Neuronal stem cell (in vitro differentiated cells): ENCODE measurements around the gene BRSK2.

Experiments
- DNase-seq: peaks from one replicate; pipeline ENCODE4 v3.0.0-alpha.2; 2013; ENCODE audit warnings: low spot score
- H2AFZ ChIP-seq: one replicate; pipeline ENCODE4 v1.6.1; 2013; ENCODE audit warnings: mild to moderate bottlenecking, low read length, inconsistent platforms
- H2AK5ac ChIP-seq: 2 replicates; pipeline ENCODE4 v1.6.1; 2013; ENCODE audit warnings: low read depth, mild to moderate bottlenecking, inconsistent platforms, low read length, moderate library complexity, mixed read lengths
- H2BK120ac ChIP-seq: 2 replicates; pipeline ENCODE4 v1.6.1; 2013; ENCODE audit warnings: low read depth, mild to moderate bottlenecking, inconsistent platforms, low read length, moderate library complexity, mixed read lengths
- H2BK12ac ChIP-seq: one replicate; pipeline ENCODE4 v1.6.1; 2013; ENCODE audit warnings: low read length, inconsistent platforms
- H2BK15ac ChIP-seq: 2 replicates; pipeline ENCODE4 v1.6.1; 2013; ENCODE audit warnings: mild to moderate bottlenecking, low read length, inconsistent platforms, mixed read lengths
- H2BK5ac ChIP-seq: one replicate; pipeline ENCODE4 v1.6.1; 2013; ENCODE audit warnings: inconsistent platforms, mild to moderate bottlenecking, low read length, moderate library complexity
- H3K14ac ChIP-seq: one replicate; pipeline ENCODE4 v1.6.1; 2013; ENCODE audit warnings: low read length, inconsistent platforms
- H3K18ac ChIP-seq: 2 replicates; pipeline ENCODE4 v1.6.1; 2013; ENCODE audit warnings: low read length, inconsistent platforms
- H3K23ac ChIP-seq: 2 replicates; pipeline ENCODE4 v1.6.1; 2013; ENCODE audit warnings: low read depth, mild to moderate bottlenecking, mixed read lengths, low read length, inconsistent platforms; ENCODE audit not compliant: poor library complexity
- H3K27ac ChIP-seq: replicated peaks from 3 replicates; pipeline ENCODE4 v1.5.1; 2013; ENCODE audit warnings: low read length, inconsistent platforms
- H3K27me3 ChIP-seq, 3 experiments: 2 replicates each; pipeline ENCODE4 v1.6.1; 2013; ENCODE audit warnings: low read length in 3 of 3, mild to moderate bottlenecking in 2 of 3, inconsistent platforms in 1 of 3, low read depth in 1 of 3, mixed read lengths in 1 of 3, moderate library complexity in 1 of 3; ENCODE audit not compliant: control insufficient read depth in 3 of 3, insufficient read depth in 3 of 3
- H3K36me3 ChIP-seq, 2 donors: replicated peaks in 1 of 2; 2 replicates each; pipeline ENCODE4 v1.6.1; 2013; ENCODE audit warnings: low read length in 2 of 2; ENCODE audit not compliant: control insufficient read depth in 2 of 2, insufficient read depth in 2 of 2
- H3K4ac ChIP-seq: 2 replicates; pipeline ENCODE4 v1.6.1; 2013; ENCODE audit warnings: inconsistent platforms, mild to moderate bottlenecking, low read length, moderate library complexity
- H3K4me1 ChIP-seq, 2 donors: 1 replicate in 1 of 2; 2 replicates in 1 of 2; pipeline ENCODE4 v1.6.1; 2013; ENCODE audit warnings: low read length in 2 of 2, low read depth in 1 of 2; ENCODE audit not compliant: control insufficient read depth in 2 of 2, insufficient read depth in 1 of 2
- H3K4me2 ChIP-seq: one replicate; pipeline ENCODE4 v1.6.1; 2013; ENCODE audit warnings: mild to moderate bottlenecking, low read length, inconsistent platforms; ENCODE audit not compliant: insufficient read depth, poor library complexity, severe bottlenecking
- H3K4me3 ChIP-seq, 2 donors: 2 replicates each; pipeline ENCODE4 v1.5.1; 2013; ENCODE audit warnings: low read length in 2 of 2, mild to moderate bottlenecking in 2 of 2, inconsistent platforms in 1 of 2, moderate library complexity in 1 of 2
- H3K79me1 ChIP-seq: one replicate; pipeline ENCODE4 v1.6.1; 2013; ENCODE audit warnings: low read depth, mild to moderate bottlenecking, inconsistent platforms, low read length, moderate library complexity
- H3K9ac ChIP-seq: one replicate; pipeline ENCODE4 v1.6.1; 2013; ENCODE audit warnings: mild to moderate bottlenecking, low read depth, low read length, inconsistent platforms; ENCODE audit not compliant: poor library complexity
- H3K9me3 ChIP-seq, 2 donors: replicated peaks in 1 of 2; 2 replicates each; pipeline versions ENCODE3 to v1.6.1; 2013; ENCODE audit warnings: low read length in 2 of 2, mild to moderate bottlenecking in 2 of 2, inconsistent platforms in 1 of 2, low read depth in 1 of 2, mixed read lengths in 1 of 2, moderate library complexity in 1 of 2; ENCODE audit not compliant: control insufficient read depth in 2 of 2, insufficient read depth in 1 of 2
- H4K8ac ChIP-seq: one replicate; pipeline ENCODE4 v1.6.1; 2013; ENCODE audit warnings: low read depth, mild to moderate bottlenecking, inconsistent platforms, low read length, moderate library complexity
- H4K91ac ChIP-seq: one replicate; pipeline ENCODE4 v1.6.1; 2013; ENCODE audit warnings: low read length, low read depth, mild to moderate bottlenecking, inconsistent platforms; ENCODE audit not compliant: poor library complexity
- WGBS, 2 donors: extraction: QIAGEN DNeasy Blood & Tissue Kit; methylation state at CpG; one replicate each; pipeline ENCODE4 v1.1.7; 2013; ENCODE audit warnings: missing lambda C conversion rate in 2 of 2, mixed read lengths in 1 of 2; ENCODE audit not compliant: insufficient read length in 2 of 2, insufficient replicate concordance in 1 of 2; ENCODE audit errors: extremely low coverage in 2 of 2; 5-methylcytosine and 5-hydroxymethylcytosine counted together

Gene BRSK2

DNA sequence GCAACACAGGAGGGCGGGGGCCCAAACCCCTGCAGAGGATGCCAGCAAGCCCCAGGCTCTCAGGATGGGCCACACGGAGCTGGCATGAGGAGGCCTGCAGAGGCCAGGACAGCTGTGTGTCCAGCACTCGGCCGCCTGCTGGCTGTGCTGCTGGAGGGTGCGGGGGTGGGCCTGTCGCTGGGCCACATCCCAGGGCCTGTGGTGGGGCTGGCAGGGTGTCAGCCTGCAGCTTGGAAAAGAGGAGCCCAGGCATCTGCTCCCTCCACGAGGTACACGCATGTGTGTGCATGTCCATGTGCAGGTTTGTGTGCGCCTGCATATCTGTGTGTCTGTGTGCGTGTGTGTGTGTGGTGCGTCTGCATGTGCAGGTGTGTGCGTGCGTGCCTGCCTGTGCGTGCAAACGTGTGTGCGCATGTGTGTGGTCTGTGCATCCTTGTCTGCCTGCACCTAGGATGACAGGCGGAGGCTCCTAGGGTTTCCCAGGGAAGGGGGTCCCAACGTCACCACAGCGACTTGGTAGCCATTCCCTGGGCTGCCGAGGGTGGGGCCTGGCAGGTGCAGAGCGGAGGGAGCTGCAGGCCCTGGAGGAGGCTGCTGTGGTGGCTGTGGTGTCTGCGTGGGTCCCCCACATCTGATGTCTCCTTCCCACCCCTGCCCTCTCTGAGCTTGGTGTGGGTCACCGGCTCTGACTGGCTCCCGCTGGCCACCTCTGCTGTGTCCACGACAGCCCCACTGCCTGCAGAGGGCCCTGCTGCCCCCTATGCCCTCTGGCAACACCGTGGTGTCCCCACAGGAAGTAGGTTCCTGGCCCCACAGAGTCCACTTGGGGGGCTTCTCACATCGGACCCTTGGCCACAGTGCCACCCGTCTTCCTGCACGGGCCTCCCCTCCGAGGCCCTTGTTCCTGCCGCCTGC lies 17.1 kb downstream of the BRSK2 start:
- Histone ChIP-seq H3K79me1 (peaks cover 33% of the 10 kb centered on the region), H3K18ac (no peak overlapping the region), H3K9ac (no peak overlapping the region), H3K27ac (no peak overlapping the region), H3K36me3 (no peaks in the 10 kb centered on the region), H3K4ac (no peak overlapping the region), H3K4me2 (no peak overlapping the region), H2BK120ac (no peak overlapping the region), H2AFZ (no peak overlapping the region), H3K27me3 (no peaks in the 10 kb centered on the region), H4K91ac (no peak overlapping the region), H3K9me3 (peaks cover 0 to 4% of the 10 kb centered on the region in 2 donors), H4K8ac (no peak overlapping the region), H2AK5ac (no peak overlapping the region), H3K4me3 (peak overlapping the region in 1 of 2 donors; percentile 59), H2BK15ac (no peak overlapping the region), H3K23ac (peak overlapping the region; percentile 49), H2BK12ac (no peak overlapping the region), H3K4me1 (peaks cover 12 to 13% of the 10 kb centered on the region in 2 donors), H3K14ac (no peak overlapping the region), H2BK5ac (no peak overlapping the region)
- no peak for DNase-seq
- no CpG with 5 or more reads among the region's 31 CpGs for WGBS, 2 donors

DNA sequence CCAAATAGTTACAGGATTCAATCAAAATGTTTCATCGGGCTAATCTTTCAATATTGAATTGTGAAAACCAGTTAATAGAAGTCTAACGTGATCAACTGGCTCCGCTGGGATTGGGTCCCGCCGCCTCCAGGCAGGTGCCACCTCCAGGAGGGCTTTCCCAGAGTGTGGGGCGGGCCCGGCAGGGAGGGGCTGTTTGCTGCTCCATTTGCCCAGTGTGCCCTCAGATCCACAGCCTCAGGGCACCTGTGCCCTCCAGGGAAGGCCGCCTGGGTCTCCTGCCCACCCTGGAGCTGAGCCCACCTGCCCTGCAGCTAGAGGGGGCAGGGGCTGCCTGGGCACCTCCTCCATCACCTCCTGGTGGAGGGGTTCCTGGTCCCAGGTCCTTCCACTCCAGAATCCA lies 17.9 kb downstream of the BRSK2 start:
- Histone ChIP-seq H2BK12ac (no peak overlapping the region), H2BK5ac (no peak overlapping the region), H3K14ac (no peak overlapping the region), H3K4me1 (peaks cover 12 to 13% of the 10 kb centered on the region in 2 donors), H4K91ac (no peak overlapping the region), H3K4ac (no peak overlapping the region), H2AK5ac (no peak overlapping the region), H2AFZ (no peak overlapping the region), H3K4me3 (no peak overlapping the region), H2BK120ac (no peak overlapping the region), H3K18ac (peak overlapping the region; percentile 48), H3K9ac (no peak overlapping the region), H3K23ac (no peak overlapping the region), H3K4me2 (no peak overlapping the region), H3K9me3 (peaks cover 2 to 7% of the 10 kb centered on the region in 2 donors), H2BK15ac (no peak overlapping the region), H4K8ac (no peak overlapping the region), H3K36me3 (no peaks in the 10 kb centered on the region), H3K27me3 (no peaks in the 10 kb centered on the region), H3K79me1 (peaks cover 31% of the 10 kb centered on the region), H3K27ac (no peak overlapping the region)
- no peak for DNase-seq
- WGBS, 2 donors, result no CpG with 5 or more reads among the region's 8 CpGs

DNA sequence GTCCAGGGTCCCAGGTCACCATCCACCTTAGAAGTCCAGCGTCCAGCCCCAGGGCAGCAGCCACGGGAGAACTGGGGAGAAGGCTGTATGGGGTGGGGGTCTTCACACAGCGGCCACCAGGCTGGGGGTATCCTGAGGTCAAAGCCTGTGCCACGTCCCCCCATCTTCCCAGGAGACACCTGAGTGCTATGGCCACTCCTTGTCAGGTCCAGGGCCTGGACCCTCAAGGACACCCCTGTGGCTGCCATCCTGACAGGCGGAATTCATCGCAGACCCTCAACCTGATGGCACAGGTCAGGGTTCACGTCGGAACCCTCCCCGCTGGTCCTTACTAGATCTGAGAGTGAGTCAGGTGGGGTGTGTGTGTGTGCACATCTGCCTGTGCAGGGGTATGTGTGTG lies 18.6 kb downstream of the BRSK2 start:
- H3K18ac ChIP-seq, result no peak overlapping the region
- H3K4me2 ChIP-seq, result no peak overlapping the region
- DNase-seq, result no peak
- peak overlapping the region; percentile 85 for H4K91ac ChIP-seq
- H3K27me3 ChIP-seq, result no peaks in the 10 kb centered on the region
- H2AK5ac ChIP-seq, result no peak overlapping the region
- peak overlapping the region; percentile 68 for H3K23ac ChIP-seq
- H2AFZ ChIP-seq, result no peak overlapping the region
- no peak overlapping the region for H3K9ac ChIP-seq
- peaks cover 12 to 13% of the 10 kb centered on the region in 2 donors for H3K4me1 ChIP-seq
- H3K27ac ChIP-seq, result no peak overlapping the region
- no peak overlapping the region for H2BK120ac ChIP-seq
- H3K79me1 ChIP-seq, result peaks cover 33% of the 10 kb centered on the region
- no peak overlapping the region for H2BK15ac ChIP-seq
- H3K9me3 ChIP-seq, result peaks cover 5 to 12% of the 10 kb centered on the region in 2 donors
- WGBS, 2 donors, result no CpG with 5 or more reads among the region's 9 CpGs
- H2BK5ac ChIP-seq, result no peak overlapping the region
- H3K4ac ChIP-seq, result no peak overlapping the region
- H2BK12ac ChIP-seq, result no peak overlapping the region
- no peak overlapping the region for H3K14ac ChIP-seq
- H3K4me3 ChIP-seq, result no peak overlapping the region
- no peak overlapping the region for H4K8ac ChIP-seq
- H3K36me3 ChIP-seq, result no peaks in the 10 kb centered on the region

DNA sequence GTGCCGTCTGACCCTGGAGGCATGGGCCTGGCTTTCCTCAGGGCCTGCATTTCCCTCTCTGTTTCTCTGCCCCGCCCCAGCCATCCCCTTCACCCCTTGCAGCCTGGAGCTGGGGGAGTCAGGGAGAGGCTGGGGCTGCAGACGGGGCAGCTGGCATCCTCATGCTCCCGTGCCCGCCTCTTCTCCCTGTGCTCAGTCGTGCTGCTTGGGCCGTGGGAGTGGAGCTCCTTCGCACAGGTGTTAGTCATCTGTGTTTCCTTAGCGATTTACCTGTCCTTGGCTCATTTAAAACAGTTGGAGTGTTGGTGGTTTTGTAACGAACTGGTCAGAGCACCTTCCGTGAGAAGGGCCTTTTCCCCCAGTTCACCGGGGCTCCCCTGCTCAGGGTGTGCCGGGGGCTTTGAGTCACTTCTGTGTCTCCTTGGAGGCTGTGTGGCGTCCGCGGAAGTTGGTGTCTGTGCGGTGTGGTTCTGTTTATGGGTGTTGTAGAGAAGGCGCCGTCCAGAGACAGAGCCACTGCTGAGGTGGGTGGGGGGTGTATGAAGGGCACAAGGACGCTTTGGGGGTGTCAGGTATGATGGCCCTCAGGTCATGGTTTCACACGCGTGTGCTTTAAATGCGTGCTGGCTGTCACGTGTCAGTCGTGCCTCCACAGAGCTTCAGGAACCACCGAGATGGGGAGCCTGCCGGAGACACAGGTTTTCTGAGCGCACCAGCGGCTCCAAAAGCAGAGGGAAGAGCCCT lies 19.5 kb downstream of the BRSK2 start:
- Histone ChIP-seq H2BK5ac (no peak overlapping the region), H3K4me1 (peaks cover 12% of the 10 kb centered on the region in 2 donors), H3K9ac (no peak overlapping the region), H3K4me2 (no peak overlapping the region), H3K4me3 (no peak overlapping the region), H2BK12ac (no peak overlapping the region), H3K4ac (no peak overlapping the region), H2BK120ac (no peak overlapping the region), H2AK5ac (no peak overlapping the region), H3K27ac (no peak overlapping the region), H3K27me3 (no peaks in the 10 kb centered on the region), H3K79me1 (peaks cover 34% of the 10 kb centered on the region), H3K36me3 (peaks cover 0 to 2% of the 10 kb centered on the region in 2 donors), H4K91ac (peak overlapping the region; percentile 85), H2AFZ (no peak overlapping the region), H3K23ac (no peak overlapping the region), H3K9me3 (peaks cover 12 to 17% of the 10 kb centered on the region in 2 donors), H4K8ac (no peak overlapping the region), H3K14ac (no peak overlapping the region), H3K18ac (no peak overlapping the region), H2BK15ac (no peak overlapping the region)
- no peak for DNase-seq
- WGBS, 2 donors, result no CpG with 5 or more reads among the region's 29 CpGs
